Measurements from ENCODE around the gene RPL19.

DNA sequence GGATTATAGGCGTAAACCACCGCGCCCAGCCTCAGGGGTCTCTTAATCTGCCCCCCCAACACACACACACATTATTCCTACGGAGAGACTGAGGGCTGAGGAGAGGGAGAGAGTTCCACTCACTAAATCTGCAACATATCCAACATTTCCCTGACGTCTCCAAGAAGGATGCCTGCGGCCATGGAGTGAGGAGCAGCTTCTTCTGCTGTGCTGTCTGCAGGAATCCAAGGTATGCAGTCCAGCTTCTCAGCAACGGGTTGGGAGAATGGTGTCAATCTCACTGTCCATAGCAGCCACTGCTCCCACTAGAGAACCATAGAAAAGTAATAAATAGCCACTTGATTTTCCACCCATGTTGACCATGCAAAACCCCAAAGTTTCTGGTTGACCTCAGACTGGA lies 43.6 kb upstream of the RPL19 start:
- TF ChIP-seq SUZ12 (IDR thresholded peaks at IDR 0.05), result no peak
- no peak for TF ChIP-seq SP1 (IDR thresholded peaks at IDR 0.05)
- no peak for TF ChIP-seq FOXM1 (IDR thresholded peaks at IDR 0.05; ENCODE audit: borderline replicate concordance)
- no peak for TF ChIP-seq CTBP1 (IDR thresholded peaks at IDR 0.05; ENCODE audit: borderline replicate concordance)
- no peak for TF ChIP-seq FOXA1 (IDR thresholded peaks at IDR 0.05)
